Cardiac muscle cell (in vitro differentiated cells and primary cell): ENCODE results near the gene TP63. TPM values are rescaled to one million over a fixed set of nuclear protein-coding genes. Genes with fewer than 3 reads are reported as not detected.

Source experiments
- DNase-seq, 2 donors: peaks; one replicate each; pipeline versions ENCODE4 v3.0.0 to v3.0.0-alpha.2; 2010 to 2017; ENCODE audit warnings: low read depth in 1 of 2, low spot score in 1 of 2
- H3K27ac ChIP-seq: fragments of 200-600 bp; sonication (generic); 2 replicates; pipeline ENCODE4 v1.5.1; 2016
- H3K27me3 ChIP-seq: fragments of 200-600 bp; sonication (generic); 2 replicates; pipeline ENCODE4 v1.6.0; 2016; ENCODE audit warnings: control low read depth
- H3K36me3 ChIP-seq: fragments of 200-600 bp; sonication (generic); 2 replicates; pipeline ENCODE4 v1.5.1; 2016; ENCODE audit warnings: control low read depth
- H3K4me1 ChIP-seq: fragments of 200-600 bp; sonication (generic); 2 replicates; pipeline ENCODE4 v1.8.1; 2017; ENCODE audit warnings: low read depth, mild to moderate bottlenecking, mixed run types
- H3K4me3 ChIP-seq: fragments of 200-600 bp; sonication (generic); 2 replicates; pipeline ENCODE4 v1.5.1; 2016; ENCODE audit warnings: mild to moderate bottlenecking
- H3K9me3 ChIP-seq: fragments of 200-600 bp; sonication (generic); 2 replicates; pipeline ENCODE4 v1.5.1; 2017; ENCODE audit warnings: low read depth, mild to moderate bottlenecking, control low read depth
- polyA plus RNA-seq: library from polyadenylated mRNA; unstranded; fragments of >200 nt; fragmentation: Nextera tagmentation; extraction: Ambion mirVana; gene quantifications from 2 replicates; pipeline ENCODE4 v1.2.1, GENCODE V29; 2016
- total RNA-seq: library from RNA; depleted of rRNA; stranded (reverse); fragments of >200 nt; gene quantifications from 2 replicates; pipeline ENCODE4 v1.2.3, GENCODE V29; 2016
- TF ChIP-seq, protein P1 (sequence below): IDR thresholded peaks from 2 replicates; pipeline ENCODE4 v1.5.1; 2012; ENCODE audit warnings: low read depth, mild to moderate bottlenecking, low read length

TP63 gene
- total and polyA plus RNA-seq, 2 experiments from 2014 or later = not detected

DNA sequence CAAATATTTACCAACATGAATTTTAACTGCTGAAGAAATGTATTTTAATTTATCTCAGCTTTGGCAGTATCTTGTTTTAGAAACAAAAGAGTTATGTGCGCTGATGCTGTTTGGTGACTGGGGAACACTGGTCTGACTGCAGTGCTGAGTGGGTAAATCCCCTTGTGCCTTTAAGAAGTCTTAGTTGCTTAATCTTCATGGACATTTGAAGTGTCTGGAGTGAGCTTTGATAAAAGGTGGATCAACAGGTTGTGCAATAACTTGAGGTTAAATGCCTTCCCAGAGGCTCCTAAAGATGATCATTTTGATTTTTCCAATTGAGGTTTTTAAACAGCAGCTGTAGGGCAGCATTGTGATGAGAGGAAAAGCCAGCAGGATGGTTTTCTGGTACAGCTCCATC, 68.7 kb downstream of the TP63 start:
- Histone ChIP-seq H3K4me3 (no peak overlapping the region), H3K27ac (no peak overlapping the region), H3K27me3 (no peaks in the 10 kb centered on the region), H3K4me1 (no peaks in the 10 kb centered on the region), H3K9me3 (no peaks in the 10 kb centered on the region), H3K36me3 (no peaks in the 10 kb centered on the region)
- TF ChIP-seq, protein P1, sequence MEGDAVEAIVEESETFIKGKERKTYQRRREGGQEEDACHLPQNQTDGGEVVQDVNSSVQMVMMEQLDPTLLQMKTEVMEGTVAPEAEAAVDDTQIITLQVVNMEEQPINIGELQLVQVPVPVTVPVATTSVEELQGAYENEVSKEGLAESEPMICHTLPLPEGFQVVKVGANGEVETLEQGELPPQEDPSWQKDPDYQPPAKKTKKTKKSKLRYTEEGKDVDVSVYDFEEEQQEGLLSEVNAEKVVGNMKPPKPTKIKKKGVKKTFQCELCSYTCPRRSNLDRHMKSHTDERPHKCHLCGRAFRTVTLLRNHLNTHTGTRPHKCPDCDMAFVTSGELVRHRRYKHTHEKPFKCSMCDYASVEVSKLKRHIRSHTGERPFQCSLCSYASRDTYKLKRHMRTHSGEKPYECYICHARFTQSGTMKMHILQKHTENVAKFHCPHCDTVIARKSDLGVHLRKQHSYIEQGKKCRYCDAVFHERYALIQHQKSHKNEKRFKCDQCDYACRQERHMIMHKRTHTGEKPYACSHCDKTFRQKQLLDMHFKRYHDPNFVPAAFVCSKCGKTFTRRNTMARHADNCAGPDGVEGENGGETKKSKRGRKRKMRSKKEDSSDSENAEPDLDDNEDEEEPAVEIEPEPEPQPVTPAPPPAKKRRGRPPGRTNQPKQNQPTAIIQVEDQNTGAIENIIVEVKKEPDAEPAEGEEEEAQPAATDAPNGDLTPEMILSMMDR = no peak
- DNase-seq = no peak

DNA sequence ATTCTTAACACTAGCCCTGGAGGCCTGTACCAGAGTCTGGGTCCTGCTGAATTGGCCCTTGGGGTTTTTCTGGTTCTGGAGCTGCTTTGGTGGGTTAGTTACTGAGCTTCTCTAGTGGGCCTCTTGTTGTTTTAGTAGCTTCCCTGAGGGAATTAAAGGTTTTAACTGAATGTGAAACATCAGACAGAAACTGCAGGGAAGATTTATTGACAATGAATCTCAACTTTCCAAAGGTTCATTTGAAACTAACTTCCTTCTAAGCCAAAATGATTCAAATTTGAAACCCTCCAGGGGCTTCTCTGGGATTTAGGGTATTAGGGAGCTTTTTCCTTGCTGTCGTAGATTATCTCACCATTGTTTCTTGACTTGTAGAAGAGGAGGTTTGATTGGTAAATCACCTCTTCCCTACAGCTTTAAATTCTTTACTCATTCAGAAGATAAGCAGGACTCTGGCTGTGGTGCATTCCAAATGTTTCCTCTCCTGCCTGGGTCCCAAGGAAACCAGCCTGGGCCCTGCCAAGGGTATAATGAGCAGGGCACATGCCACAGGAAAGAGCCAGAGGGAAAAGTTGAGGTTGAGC, 71.0 kb downstream of the TP63 start:
- Histone ChIP-seq H3K4me3 (no peak overlapping the region), H3K27me3 (no peaks in the 10 kb centered on the region), H3K36me3 (no peaks in the 10 kb centered on the region), H3K27ac (no peak overlapping the region), H3K4me1 (no peaks in the 10 kb centered on the region), H3K9me3 (no peaks in the 10 kb centered on the region)
- TF ChIP-seq, protein P1 = no peak
- peak in 1 of 2 donors; percentile 20 for DNase-seq

DNA sequence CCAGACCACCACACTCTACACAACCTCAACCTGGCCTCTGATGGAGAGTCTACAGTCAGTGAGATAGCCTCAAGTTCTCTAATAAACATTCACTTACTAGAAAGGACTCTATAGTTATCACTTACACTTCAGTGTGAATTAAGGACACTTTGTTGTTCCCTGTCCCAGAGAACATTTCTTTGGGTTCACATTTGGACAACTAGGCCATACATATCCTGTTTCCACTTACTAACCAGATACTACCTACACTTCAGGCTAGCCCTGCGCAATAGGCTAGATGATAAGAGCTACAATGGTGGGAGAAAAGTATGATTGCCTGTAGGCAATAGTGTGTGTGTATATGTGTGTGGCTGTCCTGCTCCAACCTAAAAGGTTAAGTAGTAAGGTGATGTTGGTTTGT, 72.7 kb downstream of the TP63 start:
- Histone ChIP-seq H3K4me3 (no peak overlapping the region), H3K4me1 (no peaks in the 10 kb centered on the region), H3K36me3 (no peaks in the 10 kb centered on the region), H3K27me3 (no peaks in the 10 kb centered on the region), H3K27ac (no peak overlapping the region), H3K9me3 (no peaks in the 10 kb centered on the region)
- TF ChIP-seq, protein P1 = no peak
- DNase-seq = no peak

DNA sequence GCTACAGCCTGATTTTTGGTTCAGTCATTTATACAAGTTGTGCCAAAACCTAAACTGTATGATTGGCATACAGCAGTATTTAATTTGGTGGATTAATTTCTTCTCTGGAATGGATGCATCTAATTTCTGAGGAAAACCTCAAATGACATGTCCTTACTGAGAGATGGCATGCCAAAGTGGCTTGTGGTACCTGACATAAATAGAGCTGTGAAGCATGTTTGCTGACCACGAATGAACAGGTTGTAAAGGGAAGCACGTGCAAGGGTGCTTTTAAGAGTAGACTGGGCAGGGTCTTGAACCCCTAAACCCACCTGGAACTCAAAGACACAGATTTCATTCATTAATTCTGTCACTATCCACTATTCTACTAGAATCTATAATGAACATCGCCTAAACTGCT, 77.2 kb downstream of the TP63 start:
- Histone ChIP-seq H3K27me3 (no peaks in the 10 kb centered on the region), H3K9me3 (no peaks in the 10 kb centered on the region), H3K4me3 (no peak overlapping the region), H3K36me3 (no peaks in the 10 kb centered on the region), H3K27ac (no peak overlapping the region), H3K4me1 (no peaks in the 10 kb centered on the region)
- DNase-seq = no peak
- TF ChIP-seq, protein P1 = no peak

DNA sequence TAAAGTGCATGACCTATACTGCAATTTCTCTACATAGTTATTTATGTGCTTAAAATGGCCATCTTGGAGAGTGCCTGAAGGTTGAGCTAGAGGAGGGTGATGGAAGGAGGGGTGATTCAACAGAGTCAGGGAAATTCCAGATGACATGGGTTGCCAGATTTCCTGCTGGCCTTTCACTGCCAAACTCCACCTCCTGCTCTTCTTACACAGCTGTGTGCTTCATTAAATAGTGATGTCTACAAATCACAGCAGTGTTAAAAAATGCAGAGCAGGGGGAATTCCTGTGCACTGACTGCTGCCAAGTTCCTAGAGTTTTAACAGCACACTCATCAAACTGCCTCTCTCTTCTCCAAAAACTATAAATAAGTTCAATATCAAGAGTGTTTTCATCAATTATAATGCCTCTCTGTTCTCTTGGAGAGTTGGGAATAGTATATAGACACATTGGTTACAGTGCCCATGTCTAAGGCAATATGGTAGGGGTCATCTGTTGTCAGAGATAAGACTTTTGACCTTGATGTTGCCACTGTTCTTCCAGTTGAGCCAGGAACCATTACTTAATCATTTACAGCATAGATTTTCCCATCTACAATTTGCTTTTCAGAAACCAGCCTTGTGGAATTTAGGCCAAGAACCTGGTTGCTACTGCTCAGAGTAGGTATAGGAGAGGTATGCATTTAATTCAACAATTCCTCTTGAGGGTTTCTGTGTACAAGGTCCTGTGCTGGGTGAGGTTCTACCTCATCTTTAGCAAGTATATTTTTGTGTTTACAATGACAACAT, 79.6 kb downstream of the TP63 start:
- peak in 1 of 2 donors; percentile 98 for DNase-seq
- Histone ChIP-seq H3K9me3 (no peaks in the 10 kb centered on the region), H3K27me3 (no peaks in the 10 kb centered on the region), H3K4me3 (no peak overlapping the region), H3K4me1 (no peaks in the 10 kb centered on the region), H3K27ac (no peak overlapping the region), H3K36me3 (no peaks in the 10 kb centered on the region)
- TF ChIP-seq, protein P1 = no peak
